H1 (cell line): ENCODE data around the gene FANCD2. TPM values are rescaled to one million over a fixed set of nuclear protein-coding genes. Genes with fewer than 3 reads are reported as not detected.
"Not testable (repeated sequence)": the region's sequence is repeated elsewhere in the genome, so short reads cannot be mapped to it uniquely, and the experiment has no call there.

Experiments
- CTCF ChIA-PET: fragments of 300-600 bp; sonication (Branson Sonifier 250); formaldehyde crosslinking; loops from one replicate; lab custom pipeline; 2021; ENCODE audit not compliant: partially characterized antibody; lab: Charles Lee
- POLR2A ChIA-PET: fragments of 300-600 bp; sonication (Branson Sonifier 250); formaldehyde crosslinking; loops from one replicate; lab custom pipeline; 2021; ENCODE audit warnings: inconsistent platforms; ENCODE audit not compliant: partially characterized antibody; lab: Charles Lee
- DNase-seq, 2 experiments: peaks; one replicate each; pipeline versions ENCODE4 v3.0.0 to v3.0.0-alpha.2; 2010 to 2022; ENCODE audit warnings: low spot score in 2 of 2, low read depth in 1 of 2, mixed read lengths in 1 of 2
- FAIRE-seq: peaks from 2 replicates; lab custom pipeline; 2011; peaks lifted over from hg19 to GRCh38; lab: Jason Lieb, UNC
- H2AFZ ChIP-seq: 2 replicates; pipeline ENCODE4 v1.8.1; 2012; ENCODE audit warnings: low read length, inconsistent platforms
- H2AK5ac ChIP-seq: 2 replicates; pipeline ENCODE4 v1.6.1; 2013; ENCODE audit warnings: low read depth, low read length
- H2BK120ac ChIP-seq: replicated peaks from 2 replicates; pipeline ENCODE3; 2013; ENCODE audit warnings: low read depth, low read length, inconsistent platforms
- H2BK12ac ChIP-seq: 2 replicates; pipeline ENCODE4 v1.6.1; 2013; ENCODE audit warnings: low read depth, low read length
- H2BK15ac ChIP-seq: 2 replicates; pipeline ENCODE4 v1.6.1; 2013; ENCODE audit warnings: low read length
- H2BK20ac ChIP-seq: 2 replicates; pipeline ENCODE4 v1.6.1; 2013; ENCODE audit warnings: low read length
- H2BK5ac ChIP-seq: 2 replicates; pipeline ENCODE4 v1.6.1; 2013; ENCODE audit warnings: low read depth, low read length
- H3K14ac ChIP-seq: 2 replicates; pipeline ENCODE4 v1.6.1; 2013; ENCODE audit warnings: inconsistent platforms; ENCODE audit not compliant: insufficient read length
- H3K18ac ChIP-seq: 2 replicates; pipeline ENCODE4 v1.6.1; 2013; ENCODE audit warnings: low read length; ENCODE audit errors: extremely low read depth
- H3K23ac ChIP-seq: 2 replicates; pipeline ENCODE4 v1.6.1; 2013; ENCODE audit warnings: inconsistent platforms; ENCODE audit not compliant: insufficient read length
- H3K23me2 ChIP-seq: 2 replicates; pipeline ENCODE4 v1.6.1; 2013; ENCODE audit warnings: low read depth, low read length
- H3K27ac ChIP-seq: 2 replicates; pipeline ENCODE4 v1.6.1; 2011; ENCODE audit warnings: low read depth, low read length, inconsistent platforms
- H3K27me3 ChIP-seq, 4 experiments: replicated peaks in 1 of 4; 1 replicate in 1 of 4; 2 replicates in 3 of 4; pipeline versions ENCODE4 v1.6.1 to v1.8.1; 2011 to 2013; ENCODE audit warnings: low read length in 3 of 4, mild to moderate bottlenecking in 3 of 4, inconsistent platforms in 2 of 4, mixed read lengths in 2 of 4, moderate library complexity in 1 of 4; ENCODE audit not compliant: control insufficient read depth in 3 of 4, insufficient read depth in 3 of 4; ENCODE audit errors: extremely low read depth in 1 of 4
- H3K36me3 ChIP-seq, 4 experiments: 2 replicates each; pipeline versions ENCODE4 v1.6.1 to v1.8.1; 2011 to 2013; ENCODE audit warnings: mild to moderate bottlenecking in 4 of 4, low read length in 3 of 4, moderate library complexity in 2 of 4, control low read depth in 1 of 4, inconsistent platforms in 1 of 4; ENCODE audit not compliant: insufficient read depth in 4 of 4, control insufficient read depth in 2 of 4
- H3K4ac ChIP-seq: replicated peaks from 2 replicates; pipeline ENCODE3; 2013; ENCODE audit warnings: low read length, low read depth, mixed read lengths, inconsistent platforms; ENCODE audit not compliant: insufficient read length
- H3K4me1 ChIP-seq, 4 experiments: replicated peaks in 1 of 4; 1 replicate in 1 of 4; 2 replicates in 3 of 4; pipeline versions ENCODE4 v1.6.1 to v1.8.1; 2011 to 2013; ENCODE audit warnings: low read length in 3 of 4, inconsistent platforms in 2 of 4, mixed read lengths in 1 of 4; ENCODE audit not compliant: insufficient read depth in 4 of 4, control insufficient read depth in 3 of 4
- H3K4me2 ChIP-seq, 2 experiments: 2 replicates each; pipeline versions ENCODE4 v1.6.1 to v1.8.1; 2011 to 2013; ENCODE audit warnings: low read depth in 2 of 2, low read length in 2 of 2, control low read depth in 1 of 2, inconsistent platforms in 1 of 2, mild to moderate bottlenecking in 1 of 2; ENCODE audit not compliant: insufficient read depth in 1 of 2
- H3K4me3 ChIP-seq, 4 experiments: fragments of 200-600, 300-600 bp in 1 of 4; sonication (generic), shearing (Covaris generic), sonication (Bioruptor Twin) in 1 of 4; 2 replicates each; pipeline versions ENCODE4 v1.5.1 to v1.8.1; 2011 to 2016; ENCODE audit warnings: low read length in 4 of 4, low read depth in 3 of 4, control low read depth in 2 of 4, inconsistent platforms in 2 of 4, mild to moderate bottlenecking in 2 of 4, mixed read lengths in 1 of 4, moderate library complexity in 1 of 4; ENCODE audit not compliant: insufficient read depth in 2 of 4; ENCODE audit errors: extremely low read depth in 1 of 4
- H3K56ac ChIP-seq: replicated peaks from 2 replicates; pipeline ENCODE3; 2013; ENCODE audit warnings: low read depth, mild to moderate bottlenecking, mixed read lengths, low read length, inconsistent platforms; ENCODE audit not compliant: insufficient read length
- H3K79me1 ChIP-seq: 2 replicates; pipeline ENCODE4 v1.6.1; 2013; ENCODE audit warnings: low read depth, low read length, control low read depth
- H3K79me2 ChIP-seq, 2 experiments: 2 replicates each; pipeline versions ENCODE4 v1.6.1 to v1.8.1; 2012 to 2013; ENCODE audit warnings: low read length in 2 of 2, mild to moderate bottlenecking in 2 of 2, inconsistent platforms in 1 of 2; ENCODE audit not compliant: insufficient read depth in 2 of 2, control insufficient read depth in 1 of 2
- H3K9ac ChIP-seq, 4 experiments: replicated peaks in 1 of 4; 1 replicate in 1 of 4; 2 replicates in 3 of 4; pipeline versions ENCODE4 v1.6.1 to v1.8.1; 2011 to 2013; ENCODE audit warnings: low read depth in 3 of 4, low read length in 3 of 4, control low read depth in 2 of 4, mild to moderate bottlenecking in 2 of 4, moderate library complexity in 2 of 4, inconsistent platforms in 1 of 4; ENCODE audit errors: extremely low read depth in 1 of 4
- H3K9me3 ChIP-seq, 2 experiments: 2 replicates each; pipeline versions ENCODE4 v1.6.1 to v1.8.1; 2012 to 2013; ENCODE audit warnings: mild to moderate bottlenecking in 2 of 2, moderate library complexity in 2 of 2, control low read depth in 1 of 2, inconsistent platforms in 1 of 2, low read depth in 1 of 2, low read length in 1 of 2, mixed read lengths in 1 of 2; ENCODE audit not compliant: insufficient read depth in 2 of 2
- H4K20me1 ChIP-seq, 2 experiments: replicated peaks in 1 of 2; 2 replicates each; pipeline versions ENCODE3 to v1.8.1; 2011 to 2013; ENCODE audit warnings: inconsistent platforms in 2 of 2, low read length in 2 of 2, mild to moderate bottlenecking in 1 of 2; ENCODE audit not compliant: insufficient read depth in 2 of 2, control insufficient read depth in 1 of 2
- H4K5ac ChIP-seq: 2 replicates; pipeline ENCODE4 v1.6.1; 2013; ENCODE audit warnings: low read length, low read depth, mixed read lengths, inconsistent platforms; ENCODE audit not compliant: insufficient read length
- H4K8ac ChIP-seq: 2 replicates; pipeline ENCODE4 v1.8.0; 2013; ENCODE audit warnings: mild to moderate bottlenecking, moderate library complexity, low read length, inconsistent platforms; ENCODE audit not compliant: insufficient read depth; ENCODE audit errors: extremely low read depth
- H4K91ac ChIP-seq: replicated peaks from 2 replicates; pipeline ENCODE3; 2013; ENCODE audit warnings: low read length, mixed read lengths, inconsistent platforms; ENCODE audit not compliant: insufficient read length
- SP1 ChIP-seq: IDR thresholded peaks from 2 replicates; pipeline ENCODE4 v1.6.1; 2011; ENCODE audit warnings: low read depth, low read length
- WGBS, 2 experiments: shearing (Covaris generic) in 1 of 2; methylation state at CpG; one replicate each; pipeline versions ENCODE4 v1.1.6 to v1.1.7; 2013 to 2015; ENCODE audit warnings: low lambda C conversion rate in 2 of 2, mixed read lengths in 2 of 2, inconsistent platforms in 1 of 2, low coverage in 1 of 2, missing lambda C conversion rate in 1 of 2; ENCODE audit not compliant: insufficient replicate concordance in 2 of 2, insufficient coverage in 1 of 2, insufficient read length in 1 of 2; ENCODE audit errors: extremely low coverage in 1 of 2, missing lambda C conversion rate in 1 of 2; 5-methylcytosine and 5-hydroxymethylcytosine counted together
- polyA plus RNA-seq, 7 experiments: library from polyadenylated mRNA; depleted of rRNA in 3 of 7; stranded (reverse) in 5 of 7; unstranded in 2 of 7; fragments of >200 nt in 5 of 7; fragments of 200-250 nt in 2 of 7; gene quantifications; 1 replicate in 5 of 7; 2 replicates in 1 of 7; 4 replicates in 1 of 7; pipeline versions ENCODE4 v1.2.1 to v1.2.3, GENCODE V29; 2011 to 2013; ENCODE audit warnings: missing spikeins in 2 of 7, mixed read lengths in 2 of 7
- total RNA-seq: library from RNA; stranded (reverse); fragmentation: NEBNext Ultra II Directional; extraction: Animal tissue kit (Norgen Biotek cat#: 25700); gene quantifications from 2 replicates; pipeline ENCODE4 v1.2.1, GENCODE V29; 2021

FANCD2 gene
- total and polyA plus RNA-seq, 2 of the 8 experiments (the other 6 are each of a cell fraction or from before 2014, with no cell fraction given): 33.1 to 77.8 TPM

DNA sequence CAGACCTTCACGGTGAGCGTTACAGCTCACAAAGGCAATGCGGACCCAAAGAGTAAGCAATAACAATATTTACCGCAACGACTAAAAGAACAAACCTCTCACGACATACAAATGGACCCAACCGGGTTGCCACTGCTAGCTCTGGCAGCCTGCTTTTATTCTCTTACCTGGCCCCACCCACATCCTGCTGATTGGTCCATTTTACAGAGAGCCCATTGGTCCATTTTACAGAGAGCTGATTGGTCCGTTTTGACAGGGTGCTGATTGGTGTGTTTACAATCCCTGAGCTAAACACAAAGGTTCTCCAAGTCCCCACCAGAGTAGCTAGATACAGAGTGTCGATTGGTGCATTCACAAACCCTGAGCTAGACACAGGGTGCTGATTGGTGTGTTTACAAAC lies 109.6 kb downstream of the FANCD2 start:
- not testable (repeated sequence) for H3K27me3 ChIP-seq, H4K5ac ChIP-seq, H2BK120ac ChIP-seq, H3K79me2 ChIP-seq, H2BK5ac ChIP-seq, H3K56ac ChIP-seq, H3K4me1 ChIP-seq, H2AFZ ChIP-seq, H3K36me3 ChIP-seq, FAIRE-seq, H4K91ac ChIP-seq, H3K4me2 ChIP-seq, H3K14ac ChIP-seq, H3K4ac ChIP-seq, H4K20me1 ChIP-seq, H3K9ac ChIP-seq, H2BK20ac ChIP-seq, H3K9me3 ChIP-seq, H4K8ac ChIP-seq, H2BK15ac ChIP-seq, H3K79me1 ChIP-seq, DNase-seq, H3K4me3 ChIP-seq, H2AK5ac ChIP-seq, H3K18ac ChIP-seq, H3K27ac ChIP-seq, H2BK12ac ChIP-seq, H3K23ac ChIP-seq
- CTCF ChIA-PET: interaction anchor here (0.8 to 1.6 kb wide), 4 partner anchors 10 to 144 kb away, joined by 3 to 4 read pairs (median 4); no protein-coding TSS in a partner anchor
- WGBS, 2 experiments: 91% methylated on average over 9 of the region's 9 CpGs; no CpG with 5 or more reads in 1 of the 2 experiments
- 0 out of 2 replicates have a peak, but pooled peaks have one; percentile 23 for TF ChIP-seq SP1
- TF ChIP-seq, all 59 proteins: peak for 1; not testable (repeated sequence) for 58
- H3K23me2 ChIP-seq: not testable (repeated sequence)
- POLR2A ChIA-PET: interaction anchor here (1.1 to 1.9 kb wide), 3 partner anchors 13 to 185 kb away, joined by 3 to 5 read pairs (median 4); partner anchors contain the start of gene SEC13
